Fibroblast of lung (primary cell): ENCODE data around the gene IPP. TPM values are rescaled to one million over a fixed set of nuclear protein-coding genes. Genes with fewer than 3 reads are reported as not detected.

Experiments
- DNase-seq, 2 donors: peaks; one replicate each; pipeline versions ENCODE4 v3.0.0 to v3.0.0-alpha.2; 2010; ENCODE audit warnings: low read depth in 2 of 2
- H2AFZ ChIP-seq: 2 replicates; pipeline ENCODE4 v1.5.1; 2012; ENCODE audit warnings: low read length, control low read depth, inconsistent platforms
- H3K27ac ChIP-seq: 2 replicates; pipeline ENCODE4 v1.5.1; 2011; ENCODE audit warnings: low read length, control low read depth; ENCODE audit not compliant: insufficient read depth
- H3K27me3 ChIP-seq: 2 replicates; pipeline ENCODE4 v1.5.1; 2011; ENCODE audit warnings: mild to moderate bottlenecking, low read length; ENCODE audit not compliant: control insufficient read depth, insufficient read depth
- H3K36me3 ChIP-seq: 2 replicates; pipeline ENCODE4 v1.5.1; 2011; ENCODE audit warnings: low read length; ENCODE audit not compliant: control insufficient read depth, insufficient read depth
- H3K4me1 ChIP-seq: 2 replicates; pipeline ENCODE4 v1.5.1; 2011; ENCODE audit warnings: low read length; ENCODE audit not compliant: control insufficient read depth, insufficient read depth; ENCODE audit errors: extremely low read depth
- H3K4me2 ChIP-seq: 2 replicates; pipeline ENCODE4 v1.5.1; 2011; ENCODE audit warnings: low read length, control low read depth; ENCODE audit not compliant: insufficient read depth; ENCODE audit errors: extremely low read depth
- H3K4me3 ChIP-seq, 4 experiments: fragments of 200-600 bp in 1 of 4; sonication (generic) in 1 of 4; replicated peaks in 1 of 4; 2 replicates each; pipeline ENCODE4 v1.5.1; 2011 to 2016; ENCODE audit warnings: low read length in 4 of 4, low read depth in 3 of 4, mild to moderate bottlenecking in 3 of 4, control low read depth in 2 of 4, inconsistent platforms in 1 of 4, mixed read lengths in 1 of 4; ENCODE audit not compliant: insufficient read depth in 1 of 4; ENCODE audit errors: control extremely low read depth in 1 of 4
- H3K79me2 ChIP-seq: 2 replicates; pipeline ENCODE4 v1.5.1; 2012; ENCODE audit warnings: mild to moderate bottlenecking, low read length, inconsistent platforms; ENCODE audit not compliant: control insufficient read depth, insufficient read depth
- H3K9ac ChIP-seq: 2 replicates; pipeline ENCODE4 v1.5.1; 2011; ENCODE audit warnings: mild to moderate bottlenecking, low read length, control low read depth; ENCODE audit not compliant: insufficient read depth
- H3K9me3 ChIP-seq: 2 replicates; pipeline ENCODE4 v1.5.1; 2012; ENCODE audit warnings: low read depth, low read length; ENCODE audit not compliant: control insufficient read depth, insufficient read depth
- H4K20me1 ChIP-seq: 2 replicates; pipeline ENCODE4 v1.5.1; 2011; ENCODE audit warnings: low read length; ENCODE audit not compliant: control insufficient read depth, insufficient read depth; ENCODE audit errors: extremely low read depth
- EZH2 ChIP-seq: IDR thresholded peaks from 2 replicates; pipeline ENCODE4 v1.5.1; 2012; ENCODE audit warnings: low read length, control low read depth, mild to moderate bottlenecking; ENCODE audit errors: missing control alignments
- polyA minus RNA-seq: library from RNA; depleted of rRNA, polyadenylated mRNA; stranded (reverse); fragments of >200 nt; gene quantifications from 2 replicates; pipeline ENCODE4 v1.2.3, GENCODE V29; 2011; ENCODE audit warnings: low replicate concordance
- polyA plus RNA-seq, 2 donors: library from polyadenylated mRNA; depleted of rRNA in 1 of 2; stranded (reverse) in 1 of 2; unstranded in 1 of 2; fragments of >200 nt; gene quantifications; 2 replicates each; pipeline ENCODE4 v1.2.1, GENCODE V29; 2011 to 2012; ENCODE audit warnings: missing spikeins in 1 of 2
- total RNA-seq: library from RNA; depleted of rRNA; stranded (reverse); fragments of >200 nt; gene quantifications from 2 replicates; pipeline ENCODE4 v1.2.1, GENCODE V29; 2014
- TF ChIP-seq, protein P1 (sequence below), 2 donors: IDR thresholded peaks in 1 of 2; conservative IDR thresholded peaks in 1 of 2; 1 replicate in 1 of 2; 2 replicates in 1 of 2; pipeline ENCODE4 v1.5.1; 2011 to 2012; ENCODE audit warnings: low read length in 2 of 2, control low read depth in 1 of 2, inconsistent platforms in 1 of 2, low read depth in 1 of 2, mild to moderate bottlenecking in 1 of 2

IPP gene
- total RNA-seq = 10.3 and 15.2 TPM in 2 replicates
- polyA plus RNA-seq = 9.9 and 11.0 TPM in 2 replicates
- 10.3 and 11.6 TPM in 2 replicates for polyA plus RNA-seq (2012)
- polyA minus RNA-seq = 2.2 and 2.9 TPM in 2 replicates

DNA sequence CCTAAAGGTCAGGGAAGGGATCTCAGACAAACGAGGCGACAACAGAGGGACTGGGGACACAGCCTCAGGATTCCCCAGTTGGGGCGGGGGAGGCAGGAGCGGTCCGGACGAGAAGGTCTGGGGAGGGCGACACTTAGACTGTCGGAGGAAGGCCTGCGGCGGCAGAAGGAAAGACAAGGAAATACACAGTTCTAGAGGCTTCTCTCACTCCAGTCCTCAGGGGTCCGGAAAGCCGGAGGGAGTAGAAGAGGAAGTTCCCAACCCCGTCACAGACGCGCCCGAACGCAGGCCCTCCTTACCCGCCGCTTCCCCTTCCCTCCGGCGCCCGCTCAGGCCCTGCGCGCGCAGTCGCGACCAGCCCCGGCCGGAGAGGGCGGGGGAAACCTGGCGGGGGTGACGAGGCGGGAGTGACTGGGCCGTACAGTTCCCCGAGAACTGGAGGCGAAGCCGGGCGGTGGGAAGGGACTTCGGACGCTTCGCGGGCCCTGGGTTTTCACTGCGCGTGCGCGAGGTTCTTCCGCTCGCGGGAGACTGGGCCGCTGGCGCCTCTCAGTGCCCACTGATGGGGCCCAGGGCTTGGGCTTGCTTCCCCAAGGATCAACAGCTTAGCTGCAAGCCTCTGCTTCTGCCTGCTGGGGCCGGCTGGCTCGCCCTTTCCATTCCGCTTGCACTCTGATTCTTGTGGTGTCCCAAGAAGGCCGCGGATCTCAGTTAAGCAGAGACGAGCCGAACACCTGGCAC is at the start of gene IPP:
Gene IPP, minus strand, starts transcription at position 356 of the 741 bp plus-strand sequence. CDS start 4,242 bp downstream, outside the sequence.
- H3K4me1 ChIP-seq = peaks cover 2% of the 10 kb centered on the region

DNA sequence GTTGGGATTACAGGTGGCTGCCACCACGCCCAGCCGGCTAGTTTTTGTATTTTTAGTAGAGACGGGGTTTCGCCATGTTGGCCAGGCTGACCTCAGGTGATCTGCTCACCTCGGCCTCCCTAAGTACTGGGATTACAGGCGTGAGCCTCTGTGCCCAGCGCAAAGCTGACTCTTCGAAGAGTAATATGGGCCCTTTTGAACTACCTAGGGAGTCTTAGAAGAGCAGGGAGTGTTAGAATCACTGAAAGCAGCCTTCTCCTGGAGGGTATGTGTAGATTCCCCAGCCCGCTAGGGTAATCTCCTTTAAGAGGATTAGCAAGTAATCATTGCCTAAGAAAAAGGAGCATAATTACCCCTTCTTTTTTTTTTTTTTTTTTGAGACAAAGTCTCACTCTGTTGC is 46.5 kb upstream of the IPP start:
- no peaks in the 10 kb centered on the region for H3K79me2 ChIP-seq
- H4K20me1 ChIP-seq = no peaks in the 10 kb centered on the region
- H3K9me3 ChIP-seq = no peaks in the 10 kb centered on the region
- no peak for DNase-seq
- no peak overlapping the region for H3K4me2 ChIP-seq
- H3K36me3 ChIP-seq = no peaks in the 10 kb centered on the region
- H3K4me1 ChIP-seq = peaks cover 1% of the 10 kb centered on the region
- H3K4me3 ChIP-seq = no peak overlapping the region
- no peak overlapping the region for H3K27ac ChIP-seq
- no peaks in the 10 kb centered on the region for H3K27me3 ChIP-seq
- no peak overlapping the region for H3K9ac ChIP-seq
- no peak overlapping the region for H2AFZ ChIP-seq
- no peak for TF ChIP-seq EZH2
- TF ChIP-seq, protein P1, sequence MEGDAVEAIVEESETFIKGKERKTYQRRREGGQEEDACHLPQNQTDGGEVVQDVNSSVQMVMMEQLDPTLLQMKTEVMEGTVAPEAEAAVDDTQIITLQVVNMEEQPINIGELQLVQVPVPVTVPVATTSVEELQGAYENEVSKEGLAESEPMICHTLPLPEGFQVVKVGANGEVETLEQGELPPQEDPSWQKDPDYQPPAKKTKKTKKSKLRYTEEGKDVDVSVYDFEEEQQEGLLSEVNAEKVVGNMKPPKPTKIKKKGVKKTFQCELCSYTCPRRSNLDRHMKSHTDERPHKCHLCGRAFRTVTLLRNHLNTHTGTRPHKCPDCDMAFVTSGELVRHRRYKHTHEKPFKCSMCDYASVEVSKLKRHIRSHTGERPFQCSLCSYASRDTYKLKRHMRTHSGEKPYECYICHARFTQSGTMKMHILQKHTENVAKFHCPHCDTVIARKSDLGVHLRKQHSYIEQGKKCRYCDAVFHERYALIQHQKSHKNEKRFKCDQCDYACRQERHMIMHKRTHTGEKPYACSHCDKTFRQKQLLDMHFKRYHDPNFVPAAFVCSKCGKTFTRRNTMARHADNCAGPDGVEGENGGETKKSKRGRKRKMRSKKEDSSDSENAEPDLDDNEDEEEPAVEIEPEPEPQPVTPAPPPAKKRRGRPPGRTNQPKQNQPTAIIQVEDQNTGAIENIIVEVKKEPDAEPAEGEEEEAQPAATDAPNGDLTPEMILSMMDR (conservative IDR thresholded peaks at IDR 0.05 in 1 of 2, IDR thresholded peaks at IDR 0.05 in 1 of 2; ENCODE audit: low read depth in 1 of 2, low read length in 2 of 2) = no peak

More for the DNA sequence above, at the start of gene IPP:
- Histone ChIP-seq H3K27ac (peak within 1 kb of the TSS; percentile 97), H3K9me3 (no peaks in the 10 kb centered on the region), H4K20me1 (no peaks in the 10 kb centered on the region), H3K4me3 (peak within 1 kb of the TSS; percentile 87 to 94 (median 92)), H3K4me2 (peak within 1 kb of the TSS; percentile 95), H3K27me3 (no peaks in the 10 kb centered on the region), H3K9ac (peak within 1 kb of the TSS; percentile 90), H2AFZ (peak within 1 kb of the TSS; percentile 93), H3K79me2 (peaks cover 2% of the 10 kb centered on the region), H3K36me3 (no peaks in the 10 kb centered on the region)
- DNase-seq = peak; percentile 96 to 98
- no peak for TF ChIP-seq EZH2
- TF ChIP-seq, protein P1 (conservative IDR thresholded peaks at IDR 0.05 in 1 of 2, IDR thresholded peaks at IDR 0.05 in 1 of 2; ENCODE audit: low read depth in 1 of 2, low read length in 2 of 2) = peak in 1 of 2 donors; percentile 18

DNA sequence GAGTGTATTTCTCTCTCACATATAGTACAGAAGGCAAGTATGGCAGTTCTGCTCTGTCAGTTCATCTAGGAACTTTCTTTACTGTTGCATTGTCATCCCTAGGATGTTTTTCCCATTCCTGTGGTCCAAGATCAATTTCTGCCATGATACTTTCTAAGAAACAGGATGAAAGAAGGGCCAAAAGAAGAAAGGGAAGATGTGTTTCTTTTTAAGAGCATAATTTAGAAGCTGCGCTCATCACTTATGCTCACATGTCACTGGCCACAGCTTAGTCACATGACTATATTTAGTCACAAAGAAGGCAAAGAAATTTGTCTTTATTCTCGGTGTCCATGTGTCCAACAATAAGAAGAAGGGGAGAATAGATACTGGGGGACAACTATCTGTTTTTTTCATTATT is 45.9 kb upstream of the IPP start:
- Histone ChIP-seq H3K27ac (no peak overlapping the region), H3K9me3 (no peaks in the 10 kb centered on the region), H3K4me3 (no peak overlapping the region), H3K27me3 (no peaks in the 10 kb centered on the region), H3K9ac (no peak overlapping the region), H2AFZ (no peak overlapping the region), H3K4me1 (no peaks in the 10 kb centered on the region), H3K4me2 (no peak overlapping the region), H3K79me2 (no peaks in the 10 kb centered on the region), H3K36me3 (no peaks in the 10 kb centered on the region), H4K20me1 (no peaks in the 10 kb centered on the region)
- no peak for DNase-seq
- TF ChIP-seq, protein P1 (conservative IDR thresholded peaks at IDR 0.05 in 1 of 2, IDR thresholded peaks at IDR 0.05 in 1 of 2; ENCODE audit: low read depth in 1 of 2, low read length in 2 of 2) = no peak
- TF ChIP-seq EZH2 = no peak
